Transverse colon (tissue), 4 donors: ENCODE measurements around the gene IGF2BP3. TPM values are rescaled to one million over a fixed set of nuclear protein-coding genes. Genes with fewer than 3 reads are reported as not detected.

Experiments used
- DNase-seq: peaks from one replicate; pipeline ENCODE4 v3.0.0-alpha.2; 2019
- H3K27ac ChIP-seq, 4 donors: fragments of 200-600 bp; sonication (generic); 2 replicates each; pipeline ENCODE4 v1.5.1; 2016 to 2018; ENCODE audit warnings: inconsistent platforms in 4 of 4
- H3K27me3 ChIP-seq: fragments of 200-600 bp; sonication (generic); 2 replicates; pipeline ENCODE4 v1.5.1; 2017; ENCODE audit warnings: inconsistent platforms
- H3K36me3 ChIP-seq, 4 donors: fragments of 200-600 bp; sonication (generic); 2 replicates each; pipeline ENCODE4 v1.5.1; 2017 to 2019; ENCODE audit warnings: inconsistent platforms in 4 of 4
- H3K4me1 ChIP-seq, 4 donors: fragments of 200-600 bp; sonication (generic); 2 replicates each; pipeline ENCODE4 v1.5.1; 2017 to 2020; ENCODE audit warnings: inconsistent platforms in 4 of 4
- H3K4me3 ChIP-seq, 4 donors: fragments of 200-600 bp; sonication (generic); 1 replicate in 1 of 4; 2 replicates in 3 of 4; pipeline versions ENCODE4 v1.5.1 to v1.6.1; 2017 to 2019; ENCODE audit warnings: inconsistent platforms in 4 of 4
- H3K9me3 ChIP-seq, 2 donors: fragments of 200-600 bp; sonication (generic); 2 replicates each; pipeline ENCODE4 v1.5.1; 2017 to 2019; ENCODE audit warnings: inconsistent platforms in 2 of 2
- CTCF ChIP-seq, 5 experiments: fragments of 200-600 bp in 3 of 5; fragments of 450-650 bp in 2 of 5; sonication (generic) in 3 of 5; IDR thresholded peaks; 1 replicate in 2 of 5; 2 replicates in 3 of 5; pipeline ENCODE4 v1.5.1; 2016 to 2017; ENCODE audit warnings: antibody characterized with exemption in 5 of 5, inconsistent platforms in 3 of 5, mild to moderate bottlenecking in 2 of 5, moderate library complexity in 1 of 5
- EP300 ChIP-seq: sonication (generic); formaldehyde crosslinking; IDR thresholded peaks from one replicate; pipeline ENCODE4 v1.6.1; 2017; ENCODE audit warnings: antibody characterized with exemption, low read depth
- POLR2A ChIP-seq: fragments of 450-650 bp; IDR thresholded peaks from one replicate; pipeline ENCODE4 v1.6.1; 2016; ENCODE audit warnings: antibody characterized with exemption, mild to moderate bottlenecking, moderate library complexity
- POLR2AphosphoS5 ChIP-seq, 3 donors: sonication (generic); formaldehyde crosslinking; IDR thresholded peaks; one replicate each; pipeline ENCODE4 v1.6.1; 2016; ENCODE audit warnings: antibody characterized with exemption in 3 of 3
- WGBS, 2 donors: methylation state at CpG; one replicate each; pipeline ENCODE4 v1.1.5; 2018; ENCODE audit warnings: low coverage in 1 of 2; 5-methylcytosine and 5-hydroxymethylcytosine counted together
- in situ Hi-C, 4 donors: fragments of 200-750 bp; cut with MboI; loops; one replicate each; pipeline versions ENCODE4 v1.15.0 to v1.15.1; 2017; ENCODE audit warnings: low sequenced_read_pairs in 3 of 4, low pct_ligation_motif_present in 1 of 4, low pct_unique_long_range_greater_than_20kb in 1 of 4
- intact Hi-C: fragments of 100-400 bp; cut with DNase I; formaldehyde crosslinking; loops from one replicate; pipeline ENCODE4 v1.15.1; 2023; ENCODE audit warnings: low total_unique reads
- total RNA-seq, 4 donors: library from RNA; depleted of rRNA; stranded (reverse); fragments of >200 nt; gene quantifications; one replicate each; pipeline ENCODE4 v1.1.0, GENCODE V29; 2016

Gene IGF2BP3
- total RNA-seq, 4 donors from 2014 or later, result 0.41 to 0.64 TPM; not detected in 2

DNA sequence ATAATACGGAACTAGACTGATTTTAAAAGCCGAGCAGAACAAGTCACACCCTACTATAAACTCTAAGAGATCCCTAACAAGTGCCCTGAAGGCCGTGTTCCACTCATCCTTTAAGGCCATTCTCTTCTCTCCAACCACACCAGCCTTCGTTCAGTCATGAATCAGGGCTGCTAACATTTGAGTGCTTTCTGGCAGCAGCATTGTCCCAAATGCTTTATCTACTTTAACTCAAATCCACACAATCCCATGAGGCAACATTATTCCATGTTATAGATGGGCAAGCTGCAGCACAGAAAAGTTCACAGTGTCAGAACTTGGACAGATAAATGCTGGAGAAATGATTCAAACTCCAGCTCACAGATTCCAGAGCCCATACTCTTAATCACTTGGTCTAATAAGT lies 97.7 kb downstream of the IGF2BP3 start:
- 55 to 63% methylated on average over 4 of the region's 4 CpGs for WGBS, 2 donors
- Histone ChIP-seq H3K27ac (no peak overlapping the region), H3K4me1 (no peaks in the 10 kb centered on the region), H3K36me3 (no peaks in the 10 kb centered on the region), H3K9me3 (no peaks in the 10 kb centered on the region), H3K27me3 (no peaks in the 10 kb centered on the region), H3K4me3 (no peak overlapping the region)
- in situ Hi-C loops, result no loop called here
- DNase-seq, result no peak
- intact Hi-C loops, result no loop called here
- TF ChIP-seq POLR2AphosphoS5 (IDR thresholded peaks at IDR 0.05) (no peak), POLR2A (no peak), CTCF (IDR thresholded peaks at IDR 0.05) (no peak), EP300 (no peak)

DNA sequence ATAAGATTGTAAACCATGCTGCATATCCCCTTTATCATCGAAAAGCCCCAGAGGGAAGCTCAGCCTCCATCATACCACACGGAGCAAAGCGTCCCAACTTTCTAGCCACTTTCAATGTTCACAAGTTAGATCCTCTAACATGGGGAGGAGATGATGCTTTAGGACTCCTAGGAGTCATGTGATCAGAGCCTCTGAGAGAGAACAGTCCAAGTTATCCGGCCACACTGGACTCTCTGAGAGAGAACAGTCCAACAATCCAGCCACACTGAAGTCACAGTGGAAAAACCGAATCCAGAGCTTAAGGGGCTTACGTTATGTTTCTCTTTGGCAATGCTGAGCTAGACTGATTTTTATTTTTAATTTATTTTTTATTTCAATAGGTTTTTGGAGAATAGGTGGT lies 98.6 kb downstream of the IGF2BP3 start:
- no peak for DNase-seq
- H3K27me3 ChIP-seq, result no peaks in the 10 kb centered on the region
- WGBS, 2 donors, result 74 to 87% methylated on average over 3 to 6 of the region's 6 CpGs
- H3K9me3 ChIP-seq, result no peaks in the 10 kb centered on the region
- no peak overlapping the region for H3K4me3 ChIP-seq
- no peak overlapping the region for H3K27ac ChIP-seq
- no peaks in the 10 kb centered on the region for H3K4me1 ChIP-seq
- no peak for TF ChIP-seq POLR2A
- TF ChIP-seq CTCF (IDR thresholded peaks at IDR 0.05), result no peak
- no peak for TF ChIP-seq POLR2AphosphoS5 (IDR thresholded peaks at IDR 0.05)
- TF ChIP-seq EP300, result no peak
- intact Hi-C loops, result no loop called here
- in situ Hi-C loops, result no loop called here
- no peaks in the 10 kb centered on the region for H3K36me3 ChIP-seq

- DNase-seq, result no peak
- TF ChIP-seq CTCF (IDR thresholded peaks at IDR 0.05) (no peak), POLR2A (no peak), EP300 (no peak), POLR2AphosphoS5 (IDR thresholded peaks at IDR 0.05) (no peak)
- Histone ChIP-seq H3K9me3 (no peaks in the 10 kb centered on the region), H3K36me3 (no peaks in the 10 kb centered on the region), H3K4me3 (no peak overlapping the region), H3K27ac (no peak overlapping the region), H3K27me3 (no peaks in the 10 kb centered on the region), H3K4me1 (no peaks in the 10 kb centered on the region)
- 56 to 68% methylated on average over 5 of the region's 5 CpGs for WGBS, 2 donors
- intact Hi-C loops (no loop called here), in situ Hi-C loops (no loop called here)
Observed at GRCh38 chr7:23369695-23370404, 100.4 kb downstream of the IGF2BP3 start.

- no peak for TF ChIP-seq POLR2A
- TF ChIP-seq CTCF (IDR thresholded peaks at IDR 0.05), result no peak
- no peak for TF ChIP-seq EP300
- TF ChIP-seq POLR2AphosphoS5 (IDR thresholded peaks at IDR 0.05), result no peak
- no peak for DNase-seq
- H3K4me1 ChIP-seq, result no peaks in the 10 kb centered on the region
- H3K9me3 ChIP-seq, result no peaks in the 10 kb centered on the region
- no peak overlapping the region for H3K4me3 ChIP-seq
- H3K36me3 ChIP-seq, result no peaks in the 10 kb centered on the region
- H3K27ac ChIP-seq, result no peak overlapping the region
- in situ Hi-C loops, result no loop called here
- WGBS, 2 donors, result 91% methylated on average over 4 of the region's 4 CpGs; no CpG with 5 or more reads in 1 of the 2 donors
- intact Hi-C loops, result no loop called here
- H3K27me3 ChIP-seq, result no peaks in the 10 kb centered on the region
Observed at GRCh38 chr7:23369100-23369499, 101.2 kb downstream of the IGF2BP3 start.
